H9 (cell line): ENCODE results near the gene DOCK2. TPM values are rescaled to one million over a fixed set of nuclear protein-coding genes. Genes with fewer than 3 reads are reported as not detected.

ENCODE experiments used
- DNase-seq: peaks from one replicate; pipeline ENCODE4 v3.0.0-alpha.2; 2017
- H2AFZ ChIP-seq: one replicate; pipeline ENCODE4 v1.6.1; 2013; ENCODE audit warnings: mild to moderate bottlenecking, low read length, control low read depth, moderate library complexity
- H2AK5ac ChIP-seq: 2 replicates; pipeline ENCODE4 v1.6.1; 2013; ENCODE audit warnings: low read length, control low read depth, mixed read lengths; ENCODE audit not compliant: insufficient read length
- H2BK120ac ChIP-seq: one replicate; pipeline ENCODE4 v1.6.1; 2013; ENCODE audit warnings: low read depth, mild to moderate bottlenecking, low read length, control low read depth, inconsistent platforms; ENCODE audit not compliant: poor library complexity, severe bottlenecking
- H2BK12ac ChIP-seq: 2 replicates; pipeline ENCODE4 v1.6.1; 2013; ENCODE audit warnings: low read length, control low read depth, mixed read lengths, low read depth; ENCODE audit not compliant: insufficient read length
- H2BK15ac ChIP-seq: 2 replicates; pipeline ENCODE4 v1.6.1; 2013; ENCODE audit warnings: low read depth, low read length, control low read depth
- H2BK20ac ChIP-seq: one replicate; pipeline ENCODE4 v1.6.1; 2013; ENCODE audit warnings: low read depth, mild to moderate bottlenecking, low read length, control low read depth, inconsistent platforms; ENCODE audit not compliant: poor library complexity, severe bottlenecking
- H2BK5ac ChIP-seq: 2 replicates; pipeline ENCODE4 v1.6.1; 2013; ENCODE audit warnings: low read length, control low read depth, mixed read lengths; ENCODE audit not compliant: insufficient read length
- H3K14ac ChIP-seq: 2 replicates; pipeline ENCODE4 v1.6.1; 2013; ENCODE audit warnings: low read length, control low read depth; ENCODE audit not compliant: insufficient read depth
- H3K18ac ChIP-seq: 2 replicates; pipeline ENCODE4 v1.6.1; 2013; ENCODE audit warnings: low read depth, mild to moderate bottlenecking, mixed read lengths, low read length, control low read depth; ENCODE audit not compliant: insufficient read length
- H3K23ac ChIP-seq: 2 replicates; pipeline ENCODE4 v1.6.1; 2013; ENCODE audit warnings: low read length, control low read depth, mixed read lengths, low read depth; ENCODE audit not compliant: insufficient read length
- H3K23me2 ChIP-seq: 2 replicates; pipeline ENCODE4 v1.6.1; 2013; ENCODE audit warnings: low read depth, mild to moderate bottlenecking, mixed read lengths, low read length, control low read depth; ENCODE audit not compliant: insufficient read length, poor library complexity, severe bottlenecking
- H3K27ac ChIP-seq: 2 replicates; pipeline ENCODE4 v1.5.1; 2013; ENCODE audit warnings: low read length, control low read depth, mixed read lengths, low read depth; ENCODE audit not compliant: insufficient read length
- H3K27me3 ChIP-seq: 2 replicates; pipeline ENCODE4 v1.6.1; 2013; ENCODE audit warnings: low read length, control low read depth, inconsistent platforms; ENCODE audit not compliant: insufficient read depth
- H3K4ac ChIP-seq: 2 replicates; pipeline ENCODE4 v1.6.1; 2013; ENCODE audit warnings: low read depth, mild to moderate bottlenecking, control low read depth, inconsistent platforms, low read length, moderate library complexity
- H3K4me1 ChIP-seq: 2 replicates; pipeline ENCODE4 v1.6.1; 2013; ENCODE audit warnings: low read length, control low read depth, inconsistent platforms; ENCODE audit not compliant: insufficient read depth
- H3K4me2 ChIP-seq: 2 replicates; pipeline ENCODE4 v1.6.1; 2013; ENCODE audit warnings: low read length, control low read depth, mixed read lengths; ENCODE audit not compliant: insufficient read length, insufficient read depth
- H3K56ac ChIP-seq: 2 replicates; pipeline ENCODE4 v1.6.1; 2013; ENCODE audit warnings: low read depth, mild to moderate bottlenecking, mixed read lengths, low read length, control low read depth; ENCODE audit not compliant: insufficient read length
- H3K79me1 ChIP-seq: 2 replicates; pipeline ENCODE4 v1.6.1; 2013; ENCODE audit warnings: low read depth, mild to moderate bottlenecking, moderate library complexity, low read length, control low read depth, inconsistent platforms; ENCODE audit not compliant: insufficient read depth, poor library complexity, severe bottlenecking
- H3K79me2 ChIP-seq: 2 replicates; pipeline ENCODE4 v1.6.1; 2013; ENCODE audit warnings: low read length, control low read depth, inconsistent platforms; ENCODE audit not compliant: insufficient read depth
- H3K9ac ChIP-seq: 2 replicates; pipeline ENCODE4 v1.6.1; 2013; ENCODE audit warnings: low read length, control low read depth, mixed read lengths; ENCODE audit not compliant: insufficient read length; ENCODE audit errors: extremely low read depth
- H3K9me3 ChIP-seq: one replicate; pipeline ENCODE4 v1.6.1; 2013; ENCODE audit warnings: low read depth, low read length, inconsistent platforms; ENCODE audit not compliant: control insufficient read depth
- H3T11ph ChIP-seq: one replicate; pipeline ENCODE4 v1.6.1; 2013; ENCODE audit warnings: mild to moderate bottlenecking, low read length, control low read depth, inconsistent platforms
- H4K20me1 ChIP-seq: one replicate; pipeline ENCODE4 v1.6.1; 2013; ENCODE audit not compliant: control insufficient read depth, insufficient read length, insufficient read depth
- H4K5ac ChIP-seq: 2 replicates; pipeline ENCODE4 v1.6.1; 2013; ENCODE audit warnings: low read depth, mild to moderate bottlenecking, mixed read lengths, low read length, control low read depth; ENCODE audit not compliant: insufficient read length
- H4K8ac ChIP-seq: replicated peaks from 2 replicates; pipeline ENCODE4 v1.6.1; 2013; ENCODE audit warnings: low read length, control low read depth, mixed read lengths, low read depth; ENCODE audit not compliant: insufficient read length
- H4K91ac ChIP-seq: 2 replicates; pipeline ENCODE4 v1.6.1; 2013; ENCODE audit warnings: low read depth, mild to moderate bottlenecking, moderate library complexity, mixed read lengths, low read length, control low read depth; ENCODE audit not compliant: insufficient read length
- H3K27ac Mint-ChIP-seq, 3 experiments: 2 replicates in 2 of 3; 3 replicates in 1 of 3; pipeline ENCODE4 v1.8.0; 2020 to 2021; ENCODE audit warnings: mixed read lengths in 3 of 3, mild to moderate bottlenecking in 1 of 3, moderate library complexity in 1 of 3
- H3K27me3 Mint-ChIP-seq: 2 replicates; pipeline ENCODE4 v1.8.0; 2021; ENCODE audit warnings: low read depth, mild to moderate bottlenecking, moderate library complexity, mixed read lengths
- H3K36me3 Mint-ChIP-seq, 3 experiments: 2 replicates in 2 of 3; 3 replicates in 1 of 3; pipeline ENCODE4 v1.8.0; 2020 to 2021; ENCODE audit warnings: low read depth in 3 of 3, mixed read lengths in 3 of 3; ENCODE audit not compliant: insufficient read depth in 1 of 3
- H3K4me1 Mint-ChIP-seq, 2 experiments: 2 replicates each; pipeline ENCODE4 v1.8.0; 2020; ENCODE audit warnings: mixed read lengths in 2 of 2
- H3K4me3 Mint-ChIP-seq, 2 experiments: 2 replicates in 1 of 2; 3 replicates in 1 of 2; pipeline ENCODE4 v1.8.0; 2020 to 2021; ENCODE audit warnings: mild to moderate bottlenecking in 2 of 2, mixed read lengths in 2 of 2, moderate library complexity in 1 of 2
- H3K9me3 Mint-ChIP-seq, 2 experiments: 2 replicates in 1 of 2; 3 replicates in 1 of 2; pipeline ENCODE4 v1.8.0; 2020; ENCODE audit warnings: mild to moderate bottlenecking in 2 of 2, mixed read lengths in 2 of 2, moderate library complexity in 1 of 2
- WGBS: extraction: QIAGEN DNeasy Blood & Tissue Kit; methylation state at CpG from one replicate; pipeline ENCODE4 v1.1.7; 2013; ENCODE audit warnings: missing lambda C conversion rate, low lambda C conversion rate, mixed read lengths; ENCODE audit not compliant: insufficient read length; ENCODE audit errors: extremely low coverage; 5-methylcytosine and 5-hydroxymethylcytosine counted together
- total RNA-seq: library from RNA; stranded (reverse); gene quantifications from 2 replicates; pipeline ENCODE4 v1.2.1, GENCODE V29; 2021
- TF ChIP-seq, protein P1 (sequence below): fragments of 200-600 bp; sonication (generic); conservative IDR thresholded peaks from 3 replicates; pipeline ENCODE4 v1.8.0; 2021; ENCODE audit warnings: antibody characterized with exemption, mild to moderate bottlenecking

The DOCK2 gene
- total RNA-seq, 1 experiment from 2014 or later = 7.8 TPM

DNA sequence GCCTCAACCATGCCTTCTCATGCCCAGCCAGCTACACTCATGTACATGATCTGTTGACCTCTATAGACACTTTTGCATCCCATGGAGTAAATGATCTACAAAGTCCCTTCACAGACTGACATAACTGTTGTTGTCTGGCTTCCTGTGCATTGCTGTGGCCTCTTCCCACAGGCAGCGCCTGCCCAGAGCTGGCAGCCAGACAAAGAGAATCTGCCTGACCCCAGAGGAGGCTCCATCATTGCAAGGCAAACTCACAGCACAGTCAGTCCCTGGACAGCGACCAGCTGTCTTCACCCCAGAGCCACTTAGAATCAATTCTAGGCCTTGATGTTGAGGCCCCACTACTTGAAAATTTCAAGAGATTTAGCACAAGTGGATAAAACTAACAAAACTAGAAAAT lies 277.7 kb downstream of the DOCK2 start:
- Histone ChIP-seq H3K27me3 (no peaks in the 10 kb centered on the region), H2BK15ac (no peak overlapping the region), H3K23me2 (no peaks in the 10 kb centered on the region), H4K8ac (no peak overlapping the region), H3K14ac (no peak overlapping the region), H3K56ac (no peak overlapping the region), H2BK5ac (no peak overlapping the region), H3K18ac (no peak overlapping the region), H2AK5ac (no peak overlapping the region), H3K9ac (no peak overlapping the region), H4K5ac (no peak overlapping the region), H3T11ph (no peak overlapping the region), H4K20me1 (no peaks in the 10 kb centered on the region), H3K79me2 (no peaks in the 10 kb centered on the region), H3K4me1 (no peaks in the 10 kb centered on the region), H3K79me1 (no peaks in the 10 kb centered on the region), H3K27ac (no peak overlapping the region), H2AFZ (no peak overlapping the region), H3K4me2 (no peak overlapping the region), H4K91ac (no peak overlapping the region), H3K4ac (no peak overlapping the region), H3K23ac (no peak overlapping the region), H2BK20ac (no peak overlapping the region), H2BK12ac (peak overlapping the region; percentile 33), H3K9me3 (no peaks in the 10 kb centered on the region), H2BK120ac (no peak overlapping the region)
- Mint-ChIP-seq H3K36me3 (no peaks in the 10 kb centered on the region), H3K27ac (peak overlapping the region in 1 of 3 experiments; percentile 70; a peak in 1 of 7 replicates), H3K27me3 (no peaks in the 10 kb centered on the region), H3K4me1 (peaks cover 3 to 5% of the 10 kb centered on the region in 2 experiments; a peak in 3 of 4 replicates), H3K4me3 (no peak overlapping the region), H3K9me3 (no peaks in the 10 kb centered on the region)
- TF ChIP-seq, protein P1, sequence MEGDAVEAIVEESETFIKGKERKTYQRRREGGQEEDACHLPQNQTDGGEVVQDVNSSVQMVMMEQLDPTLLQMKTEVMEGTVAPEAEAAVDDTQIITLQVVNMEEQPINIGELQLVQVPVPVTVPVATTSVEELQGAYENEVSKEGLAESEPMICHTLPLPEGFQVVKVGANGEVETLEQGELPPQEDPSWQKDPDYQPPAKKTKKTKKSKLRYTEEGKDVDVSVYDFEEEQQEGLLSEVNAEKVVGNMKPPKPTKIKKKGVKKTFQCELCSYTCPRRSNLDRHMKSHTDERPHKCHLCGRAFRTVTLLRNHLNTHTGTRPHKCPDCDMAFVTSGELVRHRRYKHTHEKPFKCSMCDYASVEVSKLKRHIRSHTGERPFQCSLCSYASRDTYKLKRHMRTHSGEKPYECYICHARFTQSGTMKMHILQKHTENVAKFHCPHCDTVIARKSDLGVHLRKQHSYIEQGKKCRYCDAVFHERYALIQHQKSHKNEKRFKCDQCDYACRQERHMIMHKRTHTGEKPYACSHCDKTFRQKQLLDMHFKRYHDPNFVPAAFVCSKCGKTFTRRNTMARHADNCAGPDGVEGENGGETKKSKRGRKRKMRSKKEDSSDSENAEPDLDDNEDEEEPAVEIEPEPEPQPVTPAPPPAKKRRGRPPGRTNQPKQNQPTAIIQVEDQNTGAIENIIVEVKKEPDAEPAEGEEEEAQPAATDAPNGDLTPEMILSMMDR = no peak
- peak; percentile 36 for DNase-seq
- no CpG with 5 or more reads among the region's 2 CpGs for WGBS
